Transverse colon (tissue), 3 donors: Measurements from ENCODE around the gene WNK2.

ENCODE experiments used
- POLR2A ChIP-seq: fragments of 450-650 bp; IDR thresholded peaks from one replicate; pipeline ENCODE4 v1.6.1; 2016; ENCODE audit warnings: antibody characterized with exemption, mild to moderate bottlenecking, moderate library complexity
- POLR2AphosphoS5 ChIP-seq, 3 donors: sonication (generic); formaldehyde crosslinking; IDR thresholded peaks; one replicate each; pipeline ENCODE4 v1.6.1; 2016; ENCODE audit warnings: antibody characterized with exemption in 3 of 3

DNA sequence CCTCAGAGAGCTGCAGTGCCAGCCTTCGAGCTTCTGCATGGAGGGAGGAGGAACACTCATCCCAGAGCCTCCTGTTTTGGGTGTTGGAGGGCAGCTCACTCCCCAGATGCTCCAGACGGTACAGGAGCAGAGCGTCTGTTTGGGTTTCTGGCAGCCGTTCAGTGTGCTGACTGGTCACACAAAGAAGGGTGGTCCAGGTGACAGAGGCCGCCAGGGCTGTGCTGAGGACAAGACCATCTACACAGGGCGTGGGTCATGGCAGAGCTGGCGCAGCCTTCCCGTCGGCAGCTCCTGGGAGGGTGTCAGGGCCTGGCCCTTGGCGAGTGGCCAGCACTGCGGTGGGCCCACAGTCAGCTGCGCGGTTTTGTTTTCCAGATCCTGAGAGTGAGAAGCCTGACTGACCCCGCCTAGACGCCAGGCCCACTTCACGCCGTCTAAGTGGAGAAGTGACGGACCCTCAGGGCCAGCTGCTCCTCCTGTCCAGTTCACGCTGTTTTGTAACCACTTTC lies 136.1 kb downstream of the WNK2 start:
- no peak for TF ChIP-seq POLR2AphosphoS5 (IDR thresholded peaks at IDR 0.05)
- TF ChIP-seq POLR2A, result no peak
